GM21786 (cell line): ENCODE data around the gene NCBP2.

Experiments
- ATAC-seq: cut with Tn5 transposase; IDR thresholded peaks from one replicate; pipeline ENCODE4 v1.9.1; 2021; ENCODE audit not compliant: unreplicated experiment

The NCBP2 gene

GRCh38 chr3:196886144-196886543 lies 56.2 kb downstream of the NCBP2 start:
- ATAC-seq = no peak
